KOPT-K1 (cell line): Measurements from ENCODE around the gene CFAP74.
"Not testable (repeated sequence)": the region's sequence is repeated elsewhere in the genome, so short reads cannot be mapped to it uniquely, and the experiment has no call there.

Source experiments
- H3K27ac ChIP-seq: fragments of 200-600 bp; sonication (generic); 2 replicates; pipeline ENCODE4 v1.5.1; 2016; ENCODE audit warnings: antibody characterized with exemption, mild to moderate bottlenecking, low read depth, low read length; ENCODE audit not compliant: poor library complexity, severe bottlenecking
- H3K36me3 ChIP-seq: fragments of 200-600 bp; sonication (generic); 2 replicates; pipeline ENCODE4 v1.5.1; 2017; ENCODE audit warnings: antibody characterized with exemption, mild to moderate bottlenecking, low read length, moderate library complexity; ENCODE audit not compliant: insufficient read depth
- H3K9me3 ChIP-seq: fragments of 200-600 bp; sonication (generic); 2 replicates; pipeline ENCODE4 v1.5.1; 2017; ENCODE audit warnings: antibody characterized with exemption, low read length, mild to moderate bottlenecking; ENCODE audit not compliant: insufficient read depth, poor library complexity, severe bottlenecking

CFAP74 gene

DNA sequence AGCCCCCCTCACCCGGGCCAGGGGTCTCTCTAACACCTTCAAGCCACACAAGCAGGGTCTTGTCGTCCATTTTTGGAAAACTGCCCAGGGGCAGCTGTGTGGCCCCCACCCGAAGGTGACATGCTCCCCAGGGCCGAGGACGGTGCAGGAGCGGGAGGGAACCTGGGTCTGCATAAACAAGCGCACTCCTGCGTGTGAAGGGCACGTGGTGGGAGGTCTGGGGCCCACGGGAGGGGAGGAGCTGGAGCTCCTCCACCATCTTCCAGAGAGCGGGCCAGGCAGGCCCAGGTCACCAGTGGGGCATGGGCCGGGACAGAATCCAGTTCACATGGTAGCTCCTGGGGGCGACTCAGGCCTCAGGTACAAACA is 16.5 kb downstream of the CFAP74 start:
- Histone ChIP-seq H3K36me3 (no peaks in the 10 kb centered on the region), H3K9me3 (peaks cover 4% of the 10 kb centered on the region), H3K27ac (no peak overlapping the region)

DNA sequence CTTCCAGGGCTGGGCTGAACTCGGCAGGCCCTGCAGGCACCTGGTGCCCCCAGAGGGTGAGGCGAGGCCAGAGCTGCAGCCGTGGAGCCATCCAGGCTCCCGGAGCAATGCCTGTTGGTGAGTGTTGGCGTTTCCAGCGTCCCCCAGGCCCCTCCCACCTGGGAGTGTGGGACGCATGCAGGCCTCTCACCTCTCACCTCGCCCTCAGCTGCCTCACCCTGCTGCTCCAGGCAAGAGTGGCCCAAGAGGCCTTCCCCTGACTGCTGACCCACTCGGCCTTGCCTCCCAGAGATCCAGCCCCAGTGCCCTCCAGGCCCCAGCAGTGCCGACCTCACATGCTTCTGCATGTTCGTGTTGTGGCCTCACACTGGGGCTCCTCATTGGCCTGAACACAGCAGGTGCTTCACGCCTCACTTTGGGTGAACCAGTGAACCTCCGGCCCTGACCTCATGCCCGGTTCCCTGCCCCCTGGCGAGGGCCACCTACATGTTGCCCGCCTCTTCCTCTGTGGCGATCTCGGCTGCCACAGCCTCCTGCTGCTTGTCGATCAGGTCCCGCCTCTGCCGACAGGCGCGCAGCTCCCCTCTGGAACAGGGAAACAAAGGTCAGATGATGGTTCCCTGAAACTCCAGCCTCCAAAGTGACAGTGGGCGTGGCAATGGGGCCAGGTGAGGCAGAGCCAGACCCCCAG is 17.0 kb downstream of the CFAP74 start:
- H3K27ac ChIP-seq: no peak overlapping the region
- no peaks in the 10 kb centered on the region for H3K36me3 ChIP-seq
- peaks cover 8% of the 10 kb centered on the region for H3K9me3 ChIP-seq

DNA sequence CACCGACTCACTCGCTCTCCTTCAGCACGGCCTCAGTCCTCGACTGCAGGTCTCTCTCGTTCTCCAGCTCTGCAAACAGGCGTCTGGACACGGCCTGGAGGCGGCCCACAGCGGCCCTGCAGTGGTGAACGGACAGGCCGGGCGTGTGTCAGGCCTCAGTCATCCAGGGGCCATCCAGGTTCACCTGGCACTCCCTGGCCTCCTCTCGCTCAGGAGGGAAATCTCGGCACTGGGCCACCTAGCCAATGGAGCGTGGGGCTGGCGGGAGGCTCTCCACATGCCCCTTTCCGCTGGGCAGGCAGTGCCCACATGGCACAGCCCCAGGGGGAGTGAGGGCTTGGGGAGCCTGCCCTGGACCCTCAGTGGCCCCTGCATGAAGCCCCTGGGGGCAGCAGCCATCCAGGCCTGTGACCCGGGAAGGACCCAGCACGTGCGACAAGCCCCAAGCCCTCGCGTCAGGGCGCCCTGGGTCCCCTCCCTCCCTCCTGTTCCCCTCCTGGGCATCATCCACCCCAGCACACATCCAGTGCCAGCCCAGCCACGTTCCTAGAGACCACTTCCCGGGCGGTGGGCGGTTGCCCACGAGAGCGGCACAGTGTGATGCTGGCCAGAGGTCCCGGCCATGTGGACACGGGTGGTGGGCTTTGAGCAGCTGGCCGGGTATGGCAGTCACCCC is 18.1 kb downstream of the CFAP74 start:
- Histone ChIP-seq H3K36me3 (no peaks in the 10 kb centered on the region), H3K9me3 (peaks cover 17% of the 10 kb centered on the region), H3K27ac (no peak overlapping the region)

DNA sequence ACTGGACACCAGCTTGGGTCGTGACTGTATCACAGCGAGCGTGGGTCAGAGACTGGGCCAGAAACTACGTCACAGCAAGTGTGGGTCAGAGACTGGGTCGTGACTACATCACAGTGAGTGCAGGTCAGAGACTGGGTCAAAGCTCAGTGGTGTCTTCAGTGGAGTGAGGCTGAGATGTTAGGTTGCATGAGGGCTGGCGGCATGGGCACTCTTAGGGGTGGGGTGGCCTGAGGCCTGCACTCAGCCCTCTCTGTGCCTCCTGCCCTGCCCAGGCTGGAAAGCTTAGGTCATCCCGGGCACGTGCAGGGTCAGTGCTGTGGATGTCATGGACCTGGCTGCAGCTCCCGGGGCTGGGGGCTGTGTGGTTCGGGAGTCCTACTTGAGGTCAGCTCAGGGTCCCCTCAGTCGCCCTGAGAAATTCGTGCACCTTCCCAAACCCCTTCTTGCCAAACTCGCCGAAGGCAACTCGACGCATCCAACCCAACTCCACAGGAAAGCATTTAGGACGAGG is 19.0 kb downstream of the CFAP74 start:
- H3K36me3 ChIP-seq: no peaks in the 10 kb centered on the region
- no peak overlapping the region for H3K27ac ChIP-seq
- H3K9me3 ChIP-seq: peaks cover 19% of the 10 kb centered on the region

DNA sequence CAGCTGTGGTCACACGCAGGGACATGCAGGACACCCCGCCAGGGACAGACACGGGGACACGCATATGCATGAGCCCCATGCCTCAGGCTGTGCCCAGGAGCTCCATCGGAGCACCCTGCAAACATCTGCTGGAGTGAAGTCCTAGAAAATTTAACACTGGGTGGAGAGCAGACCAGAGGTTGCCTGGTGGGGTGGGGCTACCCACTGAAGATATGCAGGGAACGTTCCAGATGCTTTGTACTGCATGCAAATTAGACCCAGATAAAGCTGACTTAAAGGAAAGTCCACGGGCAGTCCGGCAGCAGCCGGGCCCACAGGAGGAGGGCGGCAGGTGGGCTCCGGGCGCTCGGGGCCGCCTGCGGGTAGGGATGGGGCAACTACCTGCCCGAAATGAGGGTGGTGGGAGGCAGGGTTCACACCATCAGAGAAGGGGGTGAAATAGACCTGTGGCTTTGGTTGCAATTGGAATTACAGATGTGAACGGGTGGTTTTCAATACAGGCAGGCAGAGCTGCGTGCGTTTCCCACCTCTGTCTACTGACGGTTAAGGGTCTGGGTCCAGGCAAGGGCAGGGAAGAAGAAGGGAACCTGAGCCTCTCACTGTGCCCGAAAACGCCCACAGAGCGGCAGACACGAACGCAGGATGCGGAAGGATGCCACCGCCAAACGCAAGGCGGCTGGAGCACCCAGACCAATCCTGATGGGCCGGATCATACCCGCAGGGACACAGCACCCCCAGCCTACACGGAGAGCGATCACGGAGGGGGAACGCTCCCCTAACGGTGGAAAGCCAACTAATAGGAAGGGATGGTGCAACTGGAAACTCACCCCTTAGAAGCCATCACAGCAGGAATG is 21.0 kb downstream of the CFAP74 start:
- no peak overlapping the region for H3K27ac ChIP-seq
- H3K9me3 ChIP-seq: peaks cover 19% of the 10 kb centered on the region
- no peaks in the 10 kb centered on the region for H3K36me3 ChIP-seq

DNA sequence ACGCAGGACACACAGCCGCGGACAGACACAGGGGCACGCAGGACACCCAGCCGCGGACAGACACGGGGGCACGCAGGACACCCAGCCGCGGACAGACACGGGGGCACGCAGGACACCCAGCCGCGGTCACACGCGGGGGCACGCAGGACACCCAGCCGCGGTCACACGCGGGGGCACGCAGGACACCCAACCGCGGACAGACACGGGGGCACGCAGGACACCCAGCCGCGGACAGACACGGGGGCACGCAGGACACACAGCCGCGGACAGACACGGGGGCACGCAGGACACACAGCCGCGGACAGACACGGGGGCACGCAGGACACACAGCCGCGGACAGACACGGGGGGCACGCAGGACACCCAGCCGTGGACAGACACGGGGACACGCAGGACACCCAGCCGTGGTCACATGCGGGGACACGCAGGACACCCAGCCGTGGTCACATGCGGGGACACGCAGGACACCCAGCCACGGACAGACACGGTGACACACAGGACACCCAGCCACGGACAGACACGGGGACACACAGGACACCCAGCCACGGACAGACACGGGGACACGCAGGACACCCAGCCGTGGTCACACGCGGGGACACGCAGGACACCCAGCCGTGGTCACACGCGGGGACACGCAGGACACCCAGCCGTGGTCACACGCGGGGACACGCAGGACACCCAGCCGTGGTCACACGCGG is 21.8 kb downstream of the CFAP74 start:
- not testable (repeated sequence) for H3K27ac ChIP-seq, H3K36me3 ChIP-seq
- peaks cover 19% of the 10 kb centered on the region for H3K9me3 ChIP-seq

DNA sequence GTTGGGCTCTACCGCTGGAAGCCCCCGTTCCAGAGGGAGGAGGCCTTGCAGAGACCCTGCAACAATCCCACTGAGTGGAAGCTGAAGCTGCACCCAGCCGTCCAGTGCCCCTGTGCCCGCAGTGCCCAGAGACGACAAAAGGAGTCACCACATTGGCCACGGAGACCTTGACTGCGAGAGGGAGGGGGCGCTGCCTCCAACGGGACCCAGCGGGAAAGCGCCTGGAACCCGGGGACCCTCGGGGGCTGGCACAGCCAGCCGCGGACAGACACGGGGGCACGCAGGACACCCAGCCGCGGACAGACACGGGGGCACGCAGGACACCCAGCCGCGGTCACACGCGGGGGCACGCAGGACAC is 22.5 kb downstream of the CFAP74 start:
- Histone ChIP-seq H3K27ac (no peak overlapping the region), H3K36me3 (no peaks in the 10 kb centered on the region), H3K9me3 (peaks cover 19% of the 10 kb centered on the region)

DNA sequence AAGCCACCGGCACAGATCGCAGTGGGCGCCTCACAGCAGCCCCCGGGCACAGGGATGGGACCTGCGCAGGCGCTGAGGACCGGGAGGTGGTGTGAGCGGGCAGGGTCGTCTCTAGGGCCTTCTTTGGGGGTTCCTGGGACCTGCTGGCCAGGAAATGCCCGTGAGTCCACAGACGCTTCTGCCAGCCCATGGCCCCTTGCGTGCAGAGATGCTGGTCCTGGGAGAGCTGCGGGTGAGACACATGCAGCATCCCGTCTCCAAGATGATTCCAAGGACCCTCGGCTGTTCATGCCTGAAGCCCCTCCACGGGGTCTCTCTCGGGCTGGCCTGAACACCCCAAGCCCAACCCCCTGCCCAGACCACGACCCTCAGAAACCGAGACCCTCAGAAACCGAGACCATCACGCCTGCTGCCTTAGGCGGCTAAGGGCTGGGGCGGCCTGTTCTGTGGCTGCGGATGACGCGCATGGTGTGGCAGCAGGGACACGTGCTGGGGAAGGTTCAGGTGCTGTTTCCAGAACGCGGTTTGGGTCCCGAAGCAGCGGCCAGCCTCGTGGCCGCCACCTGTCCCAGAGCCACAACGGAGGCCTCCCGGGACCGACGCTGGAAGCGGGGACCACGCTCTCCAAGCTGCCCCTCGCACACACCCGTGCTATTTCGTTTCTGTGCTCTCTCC is 23.0 kb downstream of the CFAP74 start:
- Histone ChIP-seq H3K36me3 (no peaks in the 10 kb centered on the region), H3K27ac (no peak overlapping the region), H3K9me3 (peaks cover 19% of the 10 kb centered on the region)

DNA sequence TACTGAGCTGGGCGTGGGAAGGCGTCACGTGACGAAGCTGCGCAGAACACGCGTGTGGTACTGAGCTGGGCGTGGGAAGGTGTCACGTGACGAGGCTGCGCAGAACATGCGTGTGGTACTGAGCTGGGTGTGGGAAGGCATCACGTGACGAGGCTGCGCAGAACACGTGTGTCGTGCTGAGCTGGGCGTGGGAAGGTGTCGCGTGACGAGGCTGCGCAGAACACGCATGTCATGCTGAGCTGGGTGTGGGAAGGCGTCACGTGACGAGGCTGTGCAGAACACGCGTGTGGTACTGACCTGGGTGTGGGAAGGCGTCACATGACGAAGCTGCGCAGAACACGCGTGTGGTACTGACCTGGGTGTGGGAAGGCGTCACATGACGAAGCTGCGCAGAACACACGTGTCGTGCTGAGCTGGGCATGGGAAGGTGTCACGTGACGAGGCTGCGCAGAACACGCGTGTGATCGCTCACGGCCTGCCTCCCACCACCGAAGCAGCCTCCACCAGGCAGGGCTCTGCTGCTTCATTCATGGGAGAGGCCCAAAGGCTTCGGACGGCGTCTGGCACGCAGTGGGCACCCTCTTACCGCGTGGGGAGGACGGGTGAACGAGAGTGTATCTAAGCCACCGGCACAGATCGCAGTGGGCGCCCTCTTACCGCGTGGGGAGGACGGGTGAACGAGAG is 24.0 kb downstream of the CFAP74 start:
- Histone ChIP-seq H3K36me3 (no peaks in the 10 kb centered on the region), H3K9me3 (peaks cover 19% of the 10 kb centered on the region), H3K27ac (no peak overlapping the region)

DNA sequence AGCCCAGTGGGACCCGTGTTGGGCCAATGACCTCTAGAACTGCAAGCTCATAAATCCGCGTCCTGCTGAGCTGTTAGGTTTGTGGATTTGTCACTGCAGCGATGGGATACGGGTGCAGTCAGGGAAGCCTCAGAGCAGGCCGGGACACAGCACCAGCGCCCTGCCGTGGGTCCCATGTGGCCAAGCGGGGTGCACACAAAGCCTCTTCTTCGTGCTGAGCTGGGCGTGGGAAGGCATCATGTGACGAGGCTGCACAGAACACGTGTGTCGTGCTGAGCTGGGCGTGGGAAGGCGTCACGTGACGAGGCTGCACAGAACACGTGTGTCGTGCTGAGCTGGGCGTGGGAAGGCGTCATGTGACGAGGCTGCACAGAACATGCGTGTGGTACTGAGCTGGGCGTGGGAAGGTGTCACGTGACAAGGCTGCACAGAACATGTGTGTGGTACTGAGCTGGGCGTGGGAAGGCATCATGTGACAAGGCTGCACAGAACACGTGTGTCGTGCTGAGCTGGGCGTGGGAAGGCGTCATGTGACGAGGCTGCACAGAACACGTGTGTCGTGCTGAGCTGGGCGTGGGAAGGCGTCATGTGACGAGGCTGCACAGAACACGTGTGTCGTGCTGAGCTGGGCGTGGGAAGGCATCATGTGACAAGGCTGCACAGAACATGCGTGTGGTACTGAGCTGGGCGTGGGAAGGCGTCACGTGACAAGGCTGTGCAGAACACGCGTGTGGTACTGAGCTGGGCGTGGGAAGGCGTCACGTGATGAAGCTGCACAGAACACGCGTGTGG is 24.7 kb downstream of the CFAP74 start:
- H3K9me3 ChIP-seq: peaks cover 19% of the 10 kb centered on the region
- not testable (repeated sequence) for H3K27ac ChIP-seq

DNA sequence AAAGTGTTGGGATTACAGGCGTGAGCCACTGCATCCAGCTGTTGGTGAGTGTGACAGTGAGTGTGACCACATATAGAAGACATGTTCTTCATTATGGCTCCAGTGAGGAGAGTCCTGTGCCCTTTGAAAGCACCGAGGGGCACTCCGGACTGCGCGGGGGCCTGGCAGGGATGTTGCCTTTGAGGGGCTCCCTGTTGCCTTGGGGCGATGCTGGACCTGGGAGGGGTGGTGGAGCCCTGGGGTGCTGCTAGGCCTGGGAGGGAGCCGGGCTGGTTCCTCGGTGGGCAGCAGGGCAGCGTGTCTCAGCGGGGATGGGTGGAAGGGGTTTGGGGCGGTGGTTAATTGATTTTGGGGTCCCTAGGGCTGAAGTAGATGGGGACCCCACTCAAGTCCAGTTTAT is 25.5 kb downstream of the CFAP74 start:
- no peak overlapping the region for H3K27ac ChIP-seq
- H3K36me3 ChIP-seq: no peaks in the 10 kb centered on the region

More for the DNA sequence above, 24.7 kb downstream of the CFAP74 start:
- not testable (repeated sequence) for H3K36me3 ChIP-seq

DNA sequence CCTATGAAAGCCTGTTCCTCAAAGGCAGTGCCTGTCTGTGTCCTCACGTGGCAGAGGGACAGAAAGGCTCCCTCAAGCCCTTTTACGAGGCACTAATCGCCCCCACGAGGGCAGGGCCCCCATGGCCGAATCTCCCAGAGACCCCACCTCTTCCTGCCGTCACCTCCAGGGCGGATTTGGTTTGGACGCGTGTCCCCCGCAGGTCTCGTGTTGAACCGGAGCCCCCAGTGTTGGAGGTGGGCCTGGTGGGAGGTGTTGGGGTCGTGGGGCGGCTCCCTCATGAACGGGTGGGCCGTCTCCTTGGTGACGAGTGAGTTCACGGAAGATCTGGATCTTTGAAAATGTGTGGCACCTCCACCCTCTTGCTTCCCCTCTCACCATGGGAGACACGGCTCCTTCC is 27.6 kb downstream of the CFAP74 start:
- Histone ChIP-seq H3K36me3 (no peaks in the 10 kb centered on the region), H3K27ac (no peak overlapping the region), H3K9me3 (peaks cover 9% of the 10 kb centered on the region)

More for the DNA sequence above, 25.5 kb downstream of the CFAP74 start:
- H3K9me3 ChIP-seq: peaks cover 19% of the 10 kb centered on the region

DNA sequence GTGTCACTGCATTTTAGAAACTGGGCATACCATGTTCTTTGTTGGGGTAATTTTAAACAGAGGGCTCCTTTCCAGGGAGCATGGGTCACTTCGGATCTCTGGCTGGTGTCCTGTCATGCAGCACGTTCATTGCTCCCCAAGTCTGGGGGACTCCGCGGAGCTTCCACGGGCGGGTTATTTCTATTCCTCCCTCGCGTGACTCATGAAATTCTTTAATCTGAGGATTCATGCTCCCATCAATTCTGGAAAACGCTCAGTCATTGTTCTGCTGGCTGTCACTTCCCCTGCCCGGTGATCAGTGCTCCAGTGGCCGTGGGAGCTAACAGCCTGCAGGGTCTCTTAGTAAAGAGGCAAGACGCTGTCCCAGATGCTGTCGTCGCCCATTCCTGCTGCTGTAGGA is 28.1 kb downstream of the CFAP74 start:
- H3K36me3 ChIP-seq: no peaks in the 10 kb centered on the region

More for the DNA sequence above, 28.1 kb downstream of the CFAP74 start:
- Histone ChIP-seq H3K9me3 (peaks cover 8% of the 10 kb centered on the region), H3K27ac (no peak overlapping the region)
